NCI-H2227 (cell line): ENCODE measurements around the gene OR10R2.
"Not testable (repeated sequence)": the region's sequence is repeated elsewhere in the genome, so short reads cannot be mapped to it uniquely, and the experiment has no call there.

Source experiments
- DNase-seq: peaks from one replicate; lab custom pipeline; 2025; ENCODE audit not compliant: unreplicated experiment; lab: John Stamatoyannopoulos, UW

OR10R2 gene

GRCh38 chr1:158471920-158472319, at the start of gene OR10R2:
Gene OR10R2 (plus strand): TSS chr1:158472220. CDS start chr1:158472326, 106 bp downstream.
- no peak for DNase-seq

DNA sequence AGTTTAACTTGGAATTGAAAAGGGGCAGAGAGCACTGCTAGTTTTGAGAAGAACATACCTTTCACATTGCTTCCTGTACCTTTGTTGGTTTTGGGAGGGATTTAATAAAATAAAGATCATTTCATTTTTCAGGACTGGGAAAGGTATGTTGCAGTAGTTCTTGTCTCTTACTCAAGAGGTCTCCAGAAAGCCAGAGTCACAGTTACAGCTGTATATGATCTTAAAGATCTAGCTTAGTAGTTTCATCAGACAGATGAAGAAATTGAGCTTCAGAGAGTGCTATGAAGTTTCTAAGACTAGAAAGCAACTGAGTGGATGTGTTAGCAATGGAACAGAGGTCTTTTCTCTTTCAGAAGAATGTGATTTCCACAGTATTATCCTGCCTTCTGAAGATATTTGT, 47.0 kb upstream of the OR10R2 start:
- DNase-seq = no peak

GRCh38 chr1:158426137-158426536, 45.9 kb upstream of the OR10R2 start, which contains the start of gene OR10K2:
Gene OR10K2 (minus strand): TSS chr1:158426237. CDS start chr1:158420866, 5,371 bp downstream.
- DNase-seq = no peak

DNA sequence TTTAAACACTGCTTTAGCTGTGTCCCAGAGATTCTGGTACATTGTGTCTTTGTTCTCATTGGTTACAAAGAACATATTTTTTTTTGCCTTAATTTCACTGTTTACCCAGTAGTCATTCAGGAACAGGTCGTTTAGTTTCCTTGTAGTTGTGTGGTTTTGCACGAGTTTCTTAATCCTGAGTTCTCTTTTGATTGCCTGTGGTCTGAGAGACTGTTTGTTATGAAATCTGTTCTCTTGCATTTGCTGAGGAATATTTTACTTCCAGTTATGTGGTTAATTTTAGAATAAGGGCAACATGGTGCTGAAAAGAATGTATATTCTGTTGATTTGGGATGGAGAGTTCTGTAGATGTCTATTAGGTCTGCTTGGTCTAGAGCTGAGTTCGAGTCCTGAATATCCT, 41.9 kb upstream of the OR10R2 start:
- not testable (repeated sequence) for DNase-seq

DNA sequence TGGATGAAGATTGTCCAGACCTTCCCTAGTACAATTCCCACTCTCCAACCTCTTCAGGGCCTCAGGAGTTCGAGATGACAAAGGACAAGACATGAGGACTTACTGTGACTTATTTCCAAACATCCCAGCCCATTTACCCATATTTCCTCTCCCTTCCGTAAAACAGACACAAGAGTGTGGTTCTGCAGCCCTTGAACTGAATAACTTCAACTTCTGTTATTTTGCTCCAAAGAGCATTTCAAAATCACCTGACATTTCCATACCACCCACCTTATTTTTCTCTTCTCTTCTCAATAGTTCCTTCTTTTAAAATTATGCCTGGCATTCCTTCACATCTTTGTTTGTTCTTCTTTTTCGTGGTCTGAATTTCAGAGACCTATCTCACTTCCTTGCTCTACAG, 37.3 kb upstream of the OR10R2 start:
- no peak for DNase-seq

- no peak for DNase-seq
These were observed 26.6 kb upstream of the OR10R2 start for GRCh38 chr1:158445376-158445775.

DNA sequence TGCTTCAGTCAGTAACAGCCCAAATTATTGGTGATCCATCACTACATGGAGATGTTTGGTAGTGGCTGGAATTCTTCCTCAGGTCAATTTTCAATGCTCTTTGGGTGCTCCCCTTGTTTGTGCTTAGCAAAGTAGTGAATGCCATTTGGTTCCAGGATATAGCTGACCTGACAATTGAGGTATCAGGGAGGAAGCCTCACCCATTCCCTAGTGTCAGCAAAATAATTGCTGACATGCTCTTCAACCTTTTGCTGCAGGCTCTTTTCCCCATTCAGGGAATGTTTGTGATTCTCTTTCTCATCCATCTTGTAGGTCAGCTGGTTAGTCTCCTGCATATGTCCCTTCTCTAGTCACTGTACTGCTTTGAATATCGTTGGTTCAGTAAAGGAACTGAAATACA, 17.5 kb upstream of the OR10R2 start:
- DNase-seq = no peak

- DNase-seq = no peak
These were observed 14.8 kb upstream of the OR10R2 start for GRCh38 chr1:158457246-158457645.

- no peak for DNase-seq
These were observed 13.8 kb upstream of the OR10R2 start for GRCh38 chr1:158458263-158458662.

GRCh38 chr1:158461534-158461933, 10.5 kb upstream of the OR10R2 start, which contains the start of gene OR10K1:
Gene OR10K1 (plus strand): TSS chr1:158461834. CDS start chr1:158465562, 3,728 bp downstream.
- no peak for DNase-seq

DNA sequence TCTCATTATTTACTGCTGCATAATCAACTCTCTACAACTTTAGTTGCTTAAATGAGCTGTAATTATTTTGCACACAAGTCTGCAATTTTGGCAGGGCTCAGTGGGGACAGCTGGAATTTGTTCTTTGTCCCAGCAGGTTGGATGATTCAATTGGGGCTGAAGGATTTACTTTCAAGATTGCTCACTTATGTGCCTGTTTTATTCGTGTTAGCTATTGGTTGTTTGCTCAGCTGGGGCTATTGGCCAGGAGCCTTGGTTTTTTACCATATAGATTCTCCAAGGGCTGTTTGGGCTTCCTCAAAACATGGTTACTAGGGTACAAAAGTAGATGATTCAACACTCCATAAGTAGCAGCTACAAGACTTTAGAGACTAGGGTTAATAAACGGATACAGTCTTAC, 13.4 kb downstream of the OR10R2 start:
- no peak for DNase-seq

DNA sequence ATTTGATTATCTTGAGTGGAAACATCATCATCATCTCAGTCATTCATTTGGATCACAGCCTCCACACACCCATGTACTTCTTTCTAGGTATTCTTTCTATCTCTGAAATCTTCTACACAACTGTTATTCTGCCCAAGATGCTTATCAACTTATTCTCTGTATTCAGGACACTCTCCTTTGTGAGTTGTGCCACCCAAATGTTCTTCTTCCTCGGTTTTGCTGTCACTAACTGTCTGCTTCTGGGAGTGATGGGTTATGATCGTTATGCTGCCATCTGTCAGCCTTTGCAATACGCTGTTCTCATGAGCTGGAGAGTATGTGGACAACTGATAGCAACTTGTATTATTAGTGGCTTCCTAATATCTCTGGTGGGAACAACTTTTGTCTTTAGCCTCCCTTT, 19.3 kb downstream of the OR10R2 start:
- DNase-seq = no peak

- DNase-seq = no peak
These were observed 21.0 kb downstream of the OR10R2 start for GRCh38 chr1:158493054-158493453.

- DNase-seq = no peak
These were observed 22.8 kb downstream of the OR10R2 start for GRCh38 chr1:158494796-158495195.

DNA sequence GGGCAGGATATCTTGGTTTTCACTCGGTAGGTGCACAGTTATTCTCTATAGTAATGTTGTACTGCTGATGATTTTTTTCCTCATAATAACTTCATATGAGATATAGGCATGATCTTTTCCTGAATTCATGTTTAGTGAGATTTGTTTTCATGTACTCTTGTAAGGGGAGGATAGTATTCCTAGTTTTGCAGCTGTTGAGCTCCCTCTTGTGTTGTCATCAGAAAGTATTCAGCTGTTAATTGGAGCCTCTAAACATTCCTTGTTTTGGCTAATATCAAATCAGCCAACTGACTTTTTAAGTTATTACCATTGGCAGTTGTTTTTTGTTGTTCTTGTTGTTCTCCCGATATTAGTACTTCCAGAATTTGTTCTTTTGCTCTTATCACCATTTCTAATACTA, 24.4 kb downstream of the OR10R2 start:
- no peak for DNase-seq

GRCh38 chr1:158506369-158506987, 34.5 kb downstream of the OR10R2 start:
- no peak for DNase-seq

DNA sequence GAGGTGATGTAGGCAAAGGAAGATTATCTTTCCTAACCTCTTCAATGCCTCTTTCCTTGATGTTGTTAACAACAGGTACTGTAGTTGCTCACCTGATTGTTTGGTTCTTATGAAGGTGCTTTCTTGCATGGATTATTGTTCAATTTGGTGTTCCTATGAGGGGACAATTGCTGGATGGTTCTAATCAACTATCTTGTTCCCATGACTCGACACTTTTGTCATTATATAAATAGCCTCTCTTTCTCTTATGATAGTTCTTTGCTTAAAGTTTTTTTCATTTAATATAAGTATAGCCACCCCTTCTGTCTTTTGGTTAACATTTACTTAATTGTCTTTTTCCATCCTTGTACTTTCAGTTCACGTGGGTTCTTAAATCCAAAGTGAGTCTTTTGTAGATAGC, 35.5 kb downstream of the OR10R2 start:
- no peak for DNase-seq

- no peak for DNase-seq
These were observed 37.6 kb downstream of the OR10R2 start for GRCh38 chr1:158509471-158510156.

GRCh38 chr1:158516966-158517365, 44.9 kb downstream of the OR10R2 start:
- no peak for DNase-seq

DNA sequence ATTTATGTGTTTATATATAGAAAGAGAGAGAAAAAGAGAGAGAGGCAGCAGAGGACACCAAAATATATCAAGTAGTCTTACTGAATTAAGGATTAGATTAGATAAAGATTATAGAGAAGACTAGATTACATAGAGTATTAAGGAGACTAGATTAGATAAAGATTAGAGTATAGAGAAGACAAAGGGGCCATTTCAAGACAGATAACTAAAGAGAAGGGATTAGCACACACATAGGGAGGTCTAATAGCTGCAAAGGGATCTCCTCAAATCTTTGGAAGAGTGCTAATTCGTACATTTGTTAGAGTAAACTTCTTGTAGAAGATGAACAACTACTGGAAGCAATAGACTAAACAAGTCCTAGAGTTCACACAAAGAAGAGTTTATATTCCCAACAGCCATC, 48.0 kb downstream of the OR10R2 start:
- no peak for DNase-seq

DNA sequence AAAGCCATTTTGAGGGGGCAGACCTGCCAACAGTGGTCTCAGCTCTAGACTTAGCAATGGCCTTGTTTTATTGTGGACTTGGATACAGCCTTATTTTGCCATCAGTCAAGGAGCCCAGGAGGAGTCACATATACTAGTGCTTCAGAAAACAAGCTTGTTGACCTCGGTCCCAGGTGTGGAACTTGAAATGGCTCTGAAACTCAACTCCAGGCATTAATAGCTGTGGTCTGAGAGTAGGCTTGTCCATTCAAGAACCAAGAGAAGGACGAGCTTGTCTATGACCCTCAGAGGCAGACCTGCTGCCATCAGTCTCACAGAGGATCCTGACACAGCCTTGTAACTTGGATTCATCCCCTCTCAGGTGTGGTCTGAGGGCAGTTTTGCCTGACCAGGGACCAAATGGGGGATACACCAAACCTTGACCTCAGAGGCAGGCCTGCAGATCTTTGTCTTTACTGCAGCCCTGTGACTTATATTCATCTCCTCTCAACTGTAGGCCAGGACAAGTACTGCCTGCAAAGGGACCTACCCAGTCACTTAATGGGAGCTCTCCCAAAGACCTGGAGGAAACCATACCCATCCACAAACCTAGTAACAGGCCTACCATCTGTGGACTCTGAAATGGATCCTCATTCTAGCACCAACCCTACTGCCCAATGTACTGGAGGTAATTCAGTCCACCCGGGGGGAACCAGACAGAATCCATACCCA, 49.1 kb downstream of the OR10R2 start:
- DNase-seq = no peak

DNA sequence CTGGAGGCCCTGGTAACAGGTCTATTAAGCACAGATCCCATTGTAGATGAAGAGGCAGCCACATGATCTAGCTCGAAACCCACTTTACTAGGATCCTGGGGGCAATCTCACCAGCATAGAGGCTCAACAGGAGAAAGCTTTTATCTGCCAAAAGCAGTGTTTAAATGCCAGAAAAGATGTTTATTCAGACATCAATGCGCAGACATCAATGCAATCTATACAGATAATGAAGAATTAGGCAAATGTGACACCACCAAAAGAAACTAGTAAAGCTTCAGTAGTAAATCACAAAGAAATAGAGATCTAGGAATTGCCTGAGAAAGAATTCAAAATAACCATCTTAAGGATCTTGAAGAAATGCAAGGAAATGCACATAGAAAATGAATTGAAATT, 49.6 kb downstream of the OR10R2 start:
- no peak for DNase-seq
